ENCODE measurements around the gene AMN. TPM values are rescaled to one million over a fixed set of nuclear protein-coding genes. Genes with fewer than 3 reads are reported as not detected.

AMN gene
- total and polyA plus RNA-seq, 2 experiments from 2014 or later: 0.69 to 1.2 TPM

DNA sequence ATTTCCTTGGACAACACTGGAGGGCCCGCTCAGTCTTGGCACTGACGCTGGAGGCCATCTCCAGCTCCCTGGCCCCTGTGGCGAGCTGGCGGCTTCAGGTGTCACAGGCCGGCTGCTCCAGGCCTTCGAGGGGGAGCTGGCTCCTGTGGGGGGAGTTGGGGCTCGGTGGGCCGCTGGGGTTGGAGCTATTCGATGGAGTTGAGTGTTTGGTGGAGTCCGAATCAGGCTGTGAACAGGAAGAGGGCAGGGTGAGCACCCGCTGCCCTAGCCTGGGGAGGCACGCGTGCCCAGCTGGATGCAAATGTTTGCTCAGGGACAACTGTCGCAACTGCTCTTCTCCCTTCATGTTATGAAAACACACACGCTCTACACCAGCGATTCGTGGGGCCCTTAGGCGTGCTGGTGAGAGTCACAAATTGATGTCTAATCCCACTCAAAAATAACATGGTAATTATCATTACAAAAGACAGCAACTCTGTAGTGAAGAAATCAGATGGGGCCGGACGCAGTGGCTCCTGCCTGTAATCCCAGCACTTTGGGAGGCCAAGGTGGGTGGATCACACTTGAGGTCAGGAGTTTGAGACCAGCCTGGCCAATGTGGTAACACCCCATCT, 11.3 kb downstream of the AMN start:
- Histone ChIP-seq H3K4me1 (ENCODE audit: insufficient read depth) (no peaks in the 10 kb centered on the region), H2AFZ (no peak overlapping the region), H3K9me2 (ENCODE audit: insufficient read depth) (no peaks in the 10 kb centered on the region), H3K36me3 (ENCODE audit: insufficient read depth) (no peaks in the 10 kb centered on the region), H3K79me2 (replicated peaks; ENCODE audit: insufficient read depth) (no peaks in the 10 kb centered on the region), H4K20me1 (replicated peaks; ENCODE audit: insufficient read depth) (0 out of 2 replicates have a peak, but pooled peaks cover 4% of the 10 kb centered on the region), H3K27ac (ENCODE audit: low read depth) (no peak overlapping the region), H3F3A (replicated peaks; ENCODE audit: low read depth) (no peaks in the 10 kb centered on the region), H3K27me3 (ENCODE audit: insufficient read depth) (peaks cover 28% of the 10 kb centered on the region), H3K4me3 (no peak overlapping the region), H3K4me2 (no peak overlapping the region)
- no peak overlapping the region for H3K4me3 Mint-ChIP-seq
- H3K4me1 Mint-ChIP-seq: no peaks in the 10 kb centered on the region
- no peaks in the 10 kb centered on the region for H3K9me3 Mint-ChIP-seq
- no peak for ATAC-seq
- no peak overlapping the region for H3K27ac Mint-ChIP-seq
- DNase-seq (ENCODE audit: low spot score): no peak
- H3K36me3 Mint-ChIP-seq (ENCODE audit: low read depth): peaks cover 16% of the 10 kb centered on the region; the same call in 2 of the 3 replicates
- TF ChIP-seq POLR2AphosphoS5 (IDR thresholded peaks at IDR 0.05; ENCODE audit: low read depth): no peak
- TF ChIP-seq, protein P1, sequence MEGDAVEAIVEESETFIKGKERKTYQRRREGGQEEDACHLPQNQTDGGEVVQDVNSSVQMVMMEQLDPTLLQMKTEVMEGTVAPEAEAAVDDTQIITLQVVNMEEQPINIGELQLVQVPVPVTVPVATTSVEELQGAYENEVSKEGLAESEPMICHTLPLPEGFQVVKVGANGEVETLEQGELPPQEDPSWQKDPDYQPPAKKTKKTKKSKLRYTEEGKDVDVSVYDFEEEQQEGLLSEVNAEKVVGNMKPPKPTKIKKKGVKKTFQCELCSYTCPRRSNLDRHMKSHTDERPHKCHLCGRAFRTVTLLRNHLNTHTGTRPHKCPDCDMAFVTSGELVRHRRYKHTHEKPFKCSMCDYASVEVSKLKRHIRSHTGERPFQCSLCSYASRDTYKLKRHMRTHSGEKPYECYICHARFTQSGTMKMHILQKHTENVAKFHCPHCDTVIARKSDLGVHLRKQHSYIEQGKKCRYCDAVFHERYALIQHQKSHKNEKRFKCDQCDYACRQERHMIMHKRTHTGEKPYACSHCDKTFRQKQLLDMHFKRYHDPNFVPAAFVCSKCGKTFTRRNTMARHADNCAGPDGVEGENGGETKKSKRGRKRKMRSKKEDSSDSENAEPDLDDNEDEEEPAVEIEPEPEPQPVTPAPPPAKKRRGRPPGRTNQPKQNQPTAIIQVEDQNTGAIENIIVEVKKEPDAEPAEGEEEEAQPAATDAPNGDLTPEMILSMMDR (conservative IDR thresholded peaks at IDR 0.05; ENCODE audit: low read depth in 2 of 2): no peak
- TF ChIP-seq CREB1 (CRISPR knock-in tag; IDR thresholded peaks at IDR 0.05; ENCODE audit: low read depth): no peak
- no peak for TF ChIP-seq EZH2 (IDR thresholded peaks at IDR 0.05; ENCODE audit: low read depth, unreplicated experiment)
- TF ChIP-seq, protein P2, sequence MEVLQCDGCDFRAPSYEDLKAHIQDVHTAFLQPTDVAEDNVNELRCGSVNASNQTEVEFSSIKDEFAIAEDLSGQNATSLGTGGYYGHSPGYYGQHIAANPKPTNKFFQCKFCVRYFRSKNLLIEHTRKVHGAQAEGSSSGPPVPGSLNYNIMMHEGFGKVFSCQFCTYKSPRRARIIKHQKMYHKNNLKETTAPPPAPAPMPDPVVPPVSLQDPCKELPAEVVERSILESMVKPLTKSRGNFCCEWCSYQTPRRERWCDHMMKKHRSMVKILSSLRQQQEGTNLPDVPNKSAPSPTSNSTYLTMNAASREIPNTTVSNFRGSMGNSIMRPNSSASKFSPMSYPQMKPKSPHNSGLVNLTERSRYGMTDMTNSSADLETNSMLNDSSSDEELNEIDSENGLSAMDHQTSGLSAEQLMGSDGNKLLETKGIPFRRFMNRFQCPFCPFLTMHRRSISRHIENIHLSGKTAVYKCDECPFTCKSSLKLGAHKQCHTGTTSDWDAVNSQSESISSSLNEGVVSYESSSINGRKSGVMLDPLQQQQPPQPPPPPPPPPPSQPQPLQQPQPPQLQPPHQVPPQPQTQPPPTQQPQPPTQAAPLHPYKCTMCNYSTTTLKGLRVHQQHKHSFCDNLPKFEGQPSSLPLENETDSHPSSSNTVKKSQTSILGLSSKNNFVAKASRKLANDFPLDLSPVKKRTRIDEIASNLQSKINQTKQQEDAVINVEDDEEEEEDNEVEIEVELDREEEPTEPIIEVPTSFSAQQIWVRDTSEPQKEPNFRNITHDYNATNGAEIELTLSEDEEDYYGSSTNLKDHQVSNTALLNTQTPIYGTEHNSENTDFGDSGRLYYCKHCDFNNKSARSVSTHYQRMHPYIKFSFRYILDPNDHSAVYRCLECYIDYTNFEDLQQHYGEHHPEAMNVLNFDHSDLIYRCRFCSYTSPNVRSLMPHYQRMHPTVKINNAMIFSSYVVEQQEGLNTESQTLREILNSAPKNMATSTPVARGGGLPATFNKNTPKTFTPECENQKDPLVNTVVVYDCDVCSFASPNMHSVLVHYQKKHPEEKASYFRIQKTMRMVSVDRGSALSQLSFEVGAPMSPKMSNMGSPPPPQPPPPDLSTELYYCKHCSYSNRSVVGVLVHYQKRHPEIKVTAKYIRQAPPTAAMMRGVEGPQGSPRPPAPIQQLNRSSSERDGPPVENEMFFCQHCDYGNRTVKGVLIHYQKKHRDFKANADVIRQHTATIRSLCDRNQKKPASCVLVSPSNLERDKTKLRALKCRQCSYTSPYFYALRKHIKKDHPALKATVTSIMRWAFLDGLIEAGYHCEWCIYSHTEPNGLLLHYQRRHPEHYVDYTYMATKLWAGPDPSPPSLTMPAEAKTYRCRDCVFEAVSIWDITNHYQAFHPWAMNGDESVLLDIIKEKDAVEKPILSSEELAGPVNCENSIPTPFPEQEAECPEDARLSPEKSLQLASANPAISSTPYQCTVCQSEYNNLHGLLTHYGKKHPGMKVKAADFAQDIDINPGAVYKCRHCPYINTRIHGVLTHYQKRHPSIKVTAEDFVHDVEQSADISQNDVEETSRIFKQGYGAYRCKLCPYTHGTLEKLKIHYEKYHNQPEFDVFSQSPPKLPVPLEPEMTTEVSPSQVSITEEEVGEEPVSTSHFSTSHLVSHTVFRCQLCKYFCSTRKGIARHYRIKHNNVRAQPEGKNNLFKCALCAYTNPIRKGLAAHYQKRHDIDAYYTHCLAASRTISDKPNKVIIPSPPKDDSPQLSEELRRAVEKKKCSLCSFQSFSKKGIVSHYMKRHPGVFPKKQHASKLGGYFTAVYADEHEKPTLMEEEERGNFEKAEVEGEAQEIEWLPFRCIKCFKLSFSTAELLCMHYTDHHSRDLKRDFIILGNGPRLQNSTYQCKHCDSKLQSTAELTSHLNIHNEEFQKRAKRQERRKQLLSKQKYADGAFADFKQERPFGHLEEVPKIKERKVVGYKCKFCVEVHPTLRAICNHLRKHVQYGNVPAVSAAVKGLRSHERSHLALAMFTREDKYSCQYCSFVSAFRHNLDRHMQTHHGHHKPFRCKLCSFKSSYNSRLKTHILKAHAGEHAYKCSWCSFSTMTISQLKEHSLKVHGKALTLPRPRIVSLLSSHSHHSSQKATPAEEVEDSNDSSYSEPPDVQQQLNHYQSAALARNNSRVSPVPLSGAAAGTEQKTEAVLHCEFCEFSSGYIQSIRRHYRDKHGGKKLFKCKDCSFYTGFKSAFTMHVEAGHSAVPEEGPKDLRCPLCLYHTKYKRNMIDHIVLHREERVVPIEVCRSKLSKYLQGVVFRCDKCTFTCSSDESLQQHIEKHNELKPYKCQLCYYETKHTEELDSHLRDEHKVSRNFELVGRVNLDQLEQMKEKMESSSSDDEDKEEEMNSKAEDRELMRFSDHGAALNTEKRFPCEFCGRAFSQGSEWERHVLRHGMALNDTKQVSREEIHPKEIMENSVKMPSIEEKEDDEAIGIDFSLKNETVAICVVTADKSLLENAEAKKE (CRISPR knock-in tag; IDR thresholded peaks at IDR 0.05): no peak
- TF ChIP-seq, protein P3, sequence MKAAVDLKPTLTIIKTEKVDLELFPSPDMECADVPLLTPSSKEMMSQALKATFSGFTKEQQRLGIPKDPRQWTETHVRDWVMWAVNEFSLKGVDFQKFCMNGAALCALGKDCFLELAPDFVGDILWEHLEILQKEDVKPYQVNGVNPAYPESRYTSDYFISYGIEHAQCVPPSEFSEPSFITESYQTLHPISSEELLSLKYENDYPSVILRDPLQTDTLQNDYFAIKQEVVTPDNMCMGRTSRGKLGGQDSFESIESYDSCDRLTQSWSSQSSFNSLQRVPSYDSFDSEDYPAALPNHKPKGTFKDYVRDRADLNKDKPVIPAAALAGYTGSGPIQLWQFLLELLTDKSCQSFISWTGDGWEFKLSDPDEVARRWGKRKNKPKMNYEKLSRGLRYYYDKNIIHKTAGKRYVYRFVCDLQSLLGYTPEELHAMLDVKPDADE (IDR thresholded peaks at IDR 0.05): no peak
- no peak for TF ChIP-seq EZH2phosphoT487 (IDR thresholded peaks at IDR 0.05; ENCODE audit: unreplicated experiment)
- TF ChIP-seq ZNF331 (CRISPR knock-in tag; IDR thresholded peaks at IDR 0.05; ENCODE audit: low read depth): no peak
- TF ChIP-seq, protein P4, sequence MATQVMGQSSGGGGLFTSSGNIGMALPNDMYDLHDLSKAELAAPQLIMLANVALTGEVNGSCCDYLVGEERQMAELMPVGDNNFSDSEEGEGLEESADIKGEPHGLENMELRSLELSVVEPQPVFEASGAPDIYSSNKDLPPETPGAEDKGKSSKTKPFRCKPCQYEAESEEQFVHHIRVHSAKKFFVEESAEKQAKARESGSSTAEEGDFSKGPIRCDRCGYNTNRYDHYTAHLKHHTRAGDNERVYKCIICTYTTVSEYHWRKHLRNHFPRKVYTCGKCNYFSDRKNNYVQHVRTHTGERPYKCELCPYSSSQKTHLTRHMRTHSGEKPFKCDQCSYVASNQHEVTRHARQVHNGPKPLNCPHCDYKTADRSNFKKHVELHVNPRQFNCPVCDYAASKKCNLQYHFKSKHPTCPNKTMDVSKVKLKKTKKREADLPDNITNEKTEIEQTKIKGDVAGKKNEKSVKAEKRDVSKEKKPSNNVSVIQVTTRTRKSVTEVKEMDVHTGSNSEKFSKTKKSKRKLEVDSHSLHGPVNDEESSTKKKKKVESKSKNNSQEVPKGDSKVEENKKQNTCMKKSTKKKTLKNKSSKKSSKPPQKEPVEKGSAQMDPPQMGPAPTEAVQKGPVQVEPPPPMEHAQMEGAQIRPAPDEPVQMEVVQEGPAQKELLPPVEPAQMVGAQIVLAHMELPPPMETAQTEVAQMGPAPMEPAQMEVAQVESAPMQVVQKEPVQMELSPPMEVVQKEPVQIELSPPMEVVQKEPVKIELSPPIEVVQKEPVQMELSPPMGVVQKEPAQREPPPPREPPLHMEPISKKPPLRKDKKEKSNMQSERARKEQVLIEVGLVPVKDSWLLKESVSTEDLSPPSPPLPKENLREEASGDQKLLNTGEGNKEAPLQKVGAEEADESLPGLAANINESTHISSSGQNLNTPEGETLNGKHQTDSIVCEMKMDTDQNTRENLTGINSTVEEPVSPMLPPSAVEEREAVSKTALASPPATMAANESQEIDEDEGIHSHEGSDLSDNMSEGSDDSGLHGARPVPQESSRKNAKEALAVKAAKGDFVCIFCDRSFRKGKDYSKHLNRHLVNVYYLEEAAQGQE (IDR thresholded peaks at IDR 0.05; ENCODE audit: unreplicated experiment): no peak
- TF ChIP-seq NANOG (IDR thresholded peaks at IDR 0.05; ENCODE audit: borderline replicate concordance): no peak
- TF ChIP-seq STAT1 (IDR thresholded peaks at IDR 0.05; ENCODE audit: unreplicated experiment): no peak
- no peak for TF ChIP-seq ZNF114 (CRISPR knock-in tag; IDR thresholded peaks at IDR 0.05)
- TF ChIP-seq JUNB (IDR thresholded peaks at IDR 0.05; ENCODE audit: unreplicated experiment): no peak
- peaks cover 29% of the 10 kb centered on the region for H3K27me3 Mint-ChIP-seq (ENCODE audit: insufficient read depth, low read depth, poor library complexity)

Data from GM23338 (cell line).